CD4-positive, alpha-beta T cell treated with Interleukin-17A for 1 hour (primary cell): Measurements from ENCODE around the gene ZNF836.

Source experiments
- DNase-seq: peaks from one replicate; pipeline ENCODE4 v3.0.0-alpha.2; 2020

Gene ZNF836

DNA sequence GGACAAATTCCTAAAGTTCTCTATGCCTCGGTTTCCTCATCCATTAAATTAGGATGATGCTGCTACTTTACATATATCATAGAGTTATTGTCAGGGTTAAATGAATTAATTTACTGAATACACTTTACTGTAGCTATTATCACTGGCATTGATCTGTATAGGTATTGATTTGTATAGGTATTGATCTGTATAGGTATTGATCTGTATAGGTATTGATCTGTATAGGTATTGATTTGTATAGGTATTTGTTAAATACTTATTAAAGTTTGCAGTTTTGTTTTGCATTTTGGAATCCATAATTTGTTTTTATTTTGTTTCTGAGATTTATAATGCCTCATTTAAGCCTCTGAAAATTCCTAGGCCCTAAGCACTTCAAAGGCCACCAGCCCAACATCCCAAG is 16.0 kb upstream of the ZNF836 start:
- no peak for DNase-seq

DNA sequence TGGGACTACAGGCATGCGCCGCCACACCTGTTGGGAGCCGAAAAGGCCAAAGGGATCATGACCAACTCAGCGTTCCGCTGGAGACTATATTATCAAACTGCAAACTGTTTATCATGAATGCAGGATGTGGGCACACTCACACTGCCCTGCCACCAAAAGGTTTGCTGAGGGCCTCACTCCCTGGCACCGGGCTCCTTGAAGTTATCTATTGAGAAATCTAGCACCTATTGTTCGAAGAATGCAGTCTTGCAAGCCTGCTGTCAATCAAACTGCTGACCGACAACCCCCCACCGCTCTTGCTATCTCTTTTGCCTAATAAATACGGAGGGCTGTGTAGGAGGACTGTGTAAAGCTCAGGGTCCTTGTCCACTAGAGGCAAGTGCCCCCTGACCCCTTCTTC is 5.2 kb upstream of the ZNF836 start:
- DNase-seq, result peak; percentile 20

DNA sequence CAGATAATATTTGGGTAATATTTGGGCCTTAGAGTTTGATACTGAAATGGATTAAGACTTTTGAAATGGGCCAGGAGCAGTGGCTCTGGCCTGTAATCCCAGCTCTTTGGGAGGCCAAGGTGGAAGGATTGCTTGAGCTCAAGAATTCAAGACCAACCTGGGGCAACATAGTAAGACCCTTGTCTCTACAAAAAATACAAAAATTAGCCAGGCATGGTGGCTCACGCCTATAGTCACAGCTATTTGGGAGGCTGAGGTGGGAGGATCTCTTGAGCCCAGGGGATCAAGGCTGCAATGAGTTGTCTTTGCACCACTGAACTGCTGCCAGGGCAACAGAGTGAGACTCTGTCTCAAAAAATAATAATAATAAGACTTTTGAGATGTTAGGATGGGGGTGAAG is 926 bp upstream of the ZNF836 start:
- DNase-seq, result no peak

DNA sequence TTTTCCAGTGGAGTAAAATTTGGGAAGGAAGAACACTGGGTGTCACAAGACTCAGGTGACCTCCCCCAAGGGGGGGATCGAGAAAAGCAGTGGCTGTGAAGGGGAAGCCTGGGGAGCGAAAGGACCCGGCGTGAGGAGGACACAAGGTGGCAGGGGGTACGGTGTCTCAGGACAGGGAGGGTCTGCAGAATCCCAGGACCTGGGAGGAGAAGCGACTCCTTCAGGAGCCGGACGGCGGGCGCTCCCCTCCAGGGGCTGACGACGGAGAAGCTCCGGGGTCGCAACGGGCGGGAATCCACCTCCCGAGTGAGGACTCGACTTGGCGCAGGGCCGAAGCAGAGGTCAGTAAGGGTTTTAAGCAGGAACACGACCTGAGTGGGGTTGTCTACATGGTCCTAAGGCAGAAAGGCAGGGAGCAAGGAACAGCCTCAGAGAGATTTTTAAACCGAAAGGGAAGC is 529 bp downstream of the ZNF836 start:
- DNase-seq, result no peak

DNA sequence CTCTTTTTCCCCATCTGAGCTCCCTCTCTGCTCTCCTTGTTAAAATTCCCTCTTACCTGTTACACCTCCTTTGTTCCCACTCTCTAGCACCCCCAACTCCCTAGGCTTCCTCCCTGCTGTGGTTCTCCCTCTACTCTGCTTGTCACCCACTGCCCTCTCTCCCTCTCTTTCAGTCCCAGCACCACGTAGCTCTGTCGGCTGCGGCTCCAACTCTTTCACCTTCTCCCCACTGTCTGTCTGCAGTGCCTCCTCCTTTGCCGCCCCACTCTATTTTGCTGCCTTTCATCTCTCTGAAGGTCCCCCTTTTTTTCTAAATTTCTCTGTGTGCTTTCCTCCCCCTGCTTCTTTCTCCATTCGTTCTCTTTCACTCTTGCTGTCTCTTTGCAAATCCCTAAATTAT is 1.1 kb downstream of the ZNF836 start:
- no peak for DNase-seq

DNA sequence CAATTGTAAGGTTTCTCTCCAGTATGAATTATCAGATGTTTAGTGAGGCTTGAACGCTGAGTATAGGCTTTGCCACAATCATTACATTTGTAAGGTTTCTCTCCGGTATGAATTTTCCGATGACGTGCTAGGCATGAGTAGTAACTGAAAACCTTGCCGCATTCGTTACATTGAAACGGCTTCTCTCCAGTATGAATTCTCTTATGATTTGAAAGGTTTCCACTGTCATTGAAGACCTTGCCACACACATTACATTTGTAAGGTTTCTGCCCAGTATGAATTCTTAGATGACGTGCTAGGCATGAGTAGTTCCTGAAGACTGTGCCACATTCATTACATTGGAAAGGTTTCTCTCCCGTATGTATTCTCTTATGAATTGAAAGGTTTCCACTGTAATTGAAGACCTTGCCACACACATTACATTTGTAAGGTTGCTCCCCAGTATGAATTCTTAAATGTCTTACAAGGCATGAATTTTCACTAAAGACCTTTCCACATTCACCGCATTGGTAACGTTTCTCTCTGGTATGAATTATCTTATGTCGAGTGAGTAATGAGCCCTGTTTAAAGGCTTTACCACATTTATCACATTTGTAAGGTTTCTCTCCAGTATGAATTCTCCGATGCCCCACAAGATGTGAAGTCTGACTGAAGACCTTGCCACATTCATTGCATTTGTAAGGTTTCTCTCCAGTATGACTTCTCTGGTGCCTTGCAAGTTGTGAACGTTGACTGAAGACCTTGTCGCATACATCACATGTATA is 15.6 kb downstream of the ZNF836 start:
- no peak for DNase-seq

DNA sequence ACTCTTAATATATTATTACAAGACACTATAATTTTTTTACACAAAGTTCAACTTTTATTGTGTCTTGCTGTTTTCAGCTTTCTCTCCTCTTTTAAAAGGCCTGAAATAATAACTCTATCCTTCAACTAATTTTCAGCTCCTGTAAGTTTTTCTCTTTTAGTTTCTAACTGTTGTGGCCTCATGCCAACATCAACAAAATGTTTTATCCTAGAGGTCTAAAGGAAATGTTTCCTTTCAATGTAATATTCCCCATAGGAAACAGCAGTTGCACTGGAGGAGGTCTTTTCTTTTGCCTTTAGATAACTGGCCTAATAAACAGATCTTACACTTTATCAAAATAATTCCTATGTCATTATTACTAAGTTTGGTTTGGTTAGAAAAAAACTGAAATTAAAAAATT is 23.2 kb downstream of the ZNF836 start:
- DNase-seq, result no peak

DNA sequence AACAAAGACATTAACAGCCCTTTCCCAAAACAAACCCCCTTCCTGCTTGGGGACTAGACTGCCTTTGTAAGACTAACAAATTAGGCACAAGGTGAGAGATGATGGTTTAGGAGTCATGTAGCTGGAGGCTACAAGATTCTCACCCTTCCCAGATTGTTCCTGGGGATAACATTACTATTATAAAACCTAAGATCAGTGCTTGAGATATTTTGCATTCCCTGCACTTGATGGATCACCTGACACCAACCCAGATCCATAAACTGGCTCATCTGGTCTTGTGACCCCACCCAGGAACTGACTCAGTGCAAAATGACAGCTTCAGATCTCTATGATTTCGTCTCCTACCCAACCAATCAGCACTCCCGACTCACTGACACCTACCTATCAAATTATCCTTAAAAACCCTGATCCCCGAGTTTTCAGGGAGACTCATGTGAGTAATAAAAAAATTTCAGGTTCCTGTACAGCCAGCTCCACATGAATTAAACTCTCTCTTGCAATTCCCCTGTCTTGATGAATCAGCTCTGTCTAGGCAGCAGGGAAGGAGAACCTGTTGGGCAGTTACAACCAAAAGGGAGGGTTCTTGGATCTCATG is 29.3 kb downstream of the ZNF836 start:
- DNase-seq, result no peak

DNA sequence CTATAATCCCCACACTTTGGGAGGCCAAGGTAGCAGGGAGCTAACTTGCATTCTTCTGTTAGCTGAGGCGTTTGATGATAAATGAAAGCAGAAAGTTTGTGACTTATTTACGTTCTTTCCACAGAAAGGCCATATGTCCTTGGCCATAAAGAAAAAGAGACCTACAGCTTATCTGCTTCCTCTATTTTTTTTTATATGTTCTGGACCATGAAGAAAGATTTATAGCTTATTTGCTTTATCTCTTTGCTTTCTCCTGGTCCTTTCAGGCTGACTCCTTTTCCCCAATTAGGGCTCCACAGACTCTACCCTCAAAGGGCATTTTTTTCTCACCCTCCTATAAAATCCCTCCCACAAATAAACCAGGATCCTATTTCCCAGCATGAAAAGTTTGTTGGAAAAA is 30.2 kb downstream of the ZNF836 start:
- DNase-seq, result no peak

DNA sequence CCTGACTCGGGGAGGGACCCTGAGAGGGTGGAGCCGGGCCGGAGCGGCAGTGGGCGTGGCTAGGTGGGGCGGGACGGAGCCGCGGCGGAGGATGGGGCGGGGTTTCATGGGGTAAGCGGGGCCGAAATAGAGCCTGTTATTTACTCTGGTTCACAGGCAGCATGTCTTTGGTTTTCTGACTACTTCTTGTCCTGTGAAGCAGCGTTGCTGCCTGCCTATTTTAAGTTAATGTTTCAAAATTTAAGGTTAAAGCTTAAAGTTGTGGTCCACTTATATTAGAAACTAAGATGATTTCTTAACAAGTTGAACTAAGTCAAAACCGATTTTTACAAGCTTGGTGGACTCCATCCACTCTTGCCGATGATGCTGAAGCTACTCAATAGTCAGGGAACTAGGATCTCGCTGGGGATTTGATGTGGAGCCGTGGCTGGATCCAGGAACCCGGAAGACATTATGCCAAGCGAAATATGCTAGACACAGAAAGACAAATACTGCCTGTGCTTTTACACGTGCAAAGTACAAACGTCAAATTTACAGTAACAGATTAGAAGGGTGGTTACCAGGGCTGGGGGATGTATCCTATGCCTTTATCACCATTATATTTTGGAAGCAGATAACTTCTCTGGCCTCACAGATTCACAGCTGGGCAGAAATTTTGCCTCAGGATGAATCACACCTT is 31.2 kb downstream of the ZNF836 start:
- DNase-seq, result peak; percentile 97

DNA sequence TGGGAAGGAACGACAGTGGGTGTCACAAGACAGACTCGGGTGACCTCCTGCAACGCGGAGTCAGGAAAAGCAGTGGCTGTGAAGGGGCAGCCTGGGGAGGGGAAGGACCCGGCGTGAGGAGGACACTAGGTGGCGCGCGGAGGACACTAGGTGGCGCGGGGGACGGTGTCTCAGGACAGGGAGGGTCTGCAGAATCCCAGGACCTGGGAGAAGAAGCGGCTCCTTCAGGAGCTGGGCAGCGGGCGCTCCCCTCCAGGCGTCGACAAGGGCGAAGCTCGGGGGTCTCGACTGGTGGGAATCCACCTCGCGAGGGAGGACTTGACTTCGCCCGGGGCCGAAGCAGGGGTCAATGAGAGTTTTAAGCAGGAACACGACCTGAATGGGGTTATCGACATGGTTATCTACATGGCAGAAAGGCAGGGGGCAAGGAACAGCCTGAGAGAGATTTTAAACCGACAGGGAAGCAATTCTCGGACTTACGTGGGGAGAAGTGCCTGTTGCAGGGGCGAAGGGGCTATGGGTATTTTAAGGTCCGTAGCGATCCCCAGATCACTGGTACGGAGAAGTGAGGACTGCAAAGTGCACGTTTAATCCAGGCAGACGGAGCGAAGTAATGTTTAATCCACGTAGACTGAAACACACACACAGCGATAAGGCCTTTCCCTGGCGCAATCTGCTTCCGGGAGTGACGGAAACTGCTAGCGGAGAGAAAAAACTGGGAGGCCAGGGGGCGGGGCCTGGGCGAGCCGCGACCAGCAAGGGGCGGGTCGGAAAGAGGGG is 32.0 kb downstream of the ZNF836 start, which contains the start of gene ZNF616:
ZNF616 (minus strand) TSS at position 687 of the 780 bp plus-strand sequence. CDS start 9,426 bp downstream, outside the sequence.
- peak; percentile 79 for DNase-seq

DNA sequence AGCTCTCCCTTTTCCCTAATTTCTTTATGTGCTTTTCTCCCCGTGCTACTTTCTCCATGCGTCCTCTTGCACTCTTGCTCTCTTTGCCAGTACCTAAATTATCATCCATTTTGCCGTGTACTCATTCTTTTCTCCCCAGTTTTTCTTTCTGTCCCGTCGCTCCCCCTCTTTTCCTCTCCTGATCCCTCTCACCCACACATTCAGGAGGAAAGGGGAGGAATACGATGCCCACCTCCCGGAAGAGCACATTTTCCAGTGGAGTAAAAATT is 32.5 kb downstream of the ZNF836 start:
- no peak for DNase-seq

DNA sequence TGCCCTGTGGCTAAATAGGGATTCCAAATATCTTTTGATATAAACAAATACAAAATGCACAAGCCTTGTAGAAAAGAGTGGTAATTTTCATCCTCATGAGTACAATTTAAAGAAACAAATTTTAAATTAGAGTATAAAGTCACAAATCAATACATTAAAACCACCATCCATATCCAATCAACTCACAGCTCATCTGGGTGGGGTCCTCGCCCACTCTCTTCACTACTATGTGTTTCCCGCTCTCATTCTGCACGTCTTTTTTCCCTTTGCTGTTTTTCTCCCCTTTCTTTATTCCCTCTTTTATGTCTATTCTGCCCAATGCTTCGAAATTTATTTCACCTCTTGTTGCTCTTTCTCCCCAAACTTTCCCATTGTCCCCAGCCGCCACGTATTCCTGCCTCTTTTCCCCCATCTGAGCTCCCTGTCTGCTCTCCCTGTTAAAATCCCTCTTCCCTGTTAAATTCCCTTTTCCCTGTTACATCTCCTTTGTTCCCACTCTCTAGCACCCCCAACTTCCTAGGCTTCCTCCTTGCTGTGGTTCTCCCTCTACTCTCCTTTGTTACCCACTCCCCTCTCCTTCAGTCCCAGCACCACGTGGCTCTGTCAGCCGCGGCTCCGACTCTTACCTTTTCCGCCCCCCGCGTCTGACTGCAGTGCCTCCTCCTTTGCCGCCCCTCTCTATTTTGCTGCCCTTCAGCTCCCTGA is 33.0 kb downstream of the ZNF836 start:
- DNase-seq, result no peak

DNA sequence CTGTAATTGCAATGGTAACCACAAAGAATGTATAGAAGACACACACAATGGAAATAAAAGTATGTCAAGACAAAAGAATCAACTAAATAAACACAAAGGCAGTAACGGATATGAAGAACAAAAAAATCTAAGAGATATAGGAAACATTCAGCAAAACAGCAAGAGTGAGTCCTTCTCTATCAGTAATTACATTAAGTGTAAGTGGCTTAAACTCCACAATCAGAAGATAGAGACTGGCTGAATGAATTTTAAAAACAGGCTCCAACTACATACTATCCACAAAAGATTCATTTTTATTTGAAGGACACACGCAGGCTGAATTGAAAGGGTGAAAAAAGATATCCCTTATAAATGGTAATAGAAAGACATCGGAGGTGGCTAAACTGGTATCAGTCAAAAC is 51.1 kb downstream of the ZNF836 start:
- no peak for DNase-seq

DNA sequence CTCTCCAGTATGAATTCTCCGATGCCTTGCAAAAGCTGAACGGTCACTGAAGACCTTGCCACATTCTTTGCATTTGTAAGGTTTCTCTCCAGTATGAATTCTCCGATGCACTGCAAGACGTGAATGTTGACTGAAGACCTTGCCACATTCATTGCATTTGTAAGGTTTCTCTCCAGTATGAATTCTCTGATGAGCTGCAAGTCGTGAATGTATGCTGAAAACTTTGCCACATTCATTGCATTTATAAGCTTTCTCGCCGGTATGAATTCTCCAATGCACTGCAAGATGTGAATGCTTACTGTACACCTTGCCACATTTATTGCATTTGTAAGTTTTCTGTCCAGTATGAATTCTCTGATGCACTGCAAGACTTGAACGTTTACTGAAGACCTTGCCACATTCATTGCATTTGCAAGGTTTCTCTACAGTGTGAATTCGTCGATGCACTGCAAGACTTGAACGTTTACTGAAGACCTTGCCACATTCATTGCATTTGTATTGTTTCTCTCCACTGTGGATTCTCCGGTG is 55.8 kb downstream of the ZNF836 start:
- no peak for DNase-seq

DNA sequence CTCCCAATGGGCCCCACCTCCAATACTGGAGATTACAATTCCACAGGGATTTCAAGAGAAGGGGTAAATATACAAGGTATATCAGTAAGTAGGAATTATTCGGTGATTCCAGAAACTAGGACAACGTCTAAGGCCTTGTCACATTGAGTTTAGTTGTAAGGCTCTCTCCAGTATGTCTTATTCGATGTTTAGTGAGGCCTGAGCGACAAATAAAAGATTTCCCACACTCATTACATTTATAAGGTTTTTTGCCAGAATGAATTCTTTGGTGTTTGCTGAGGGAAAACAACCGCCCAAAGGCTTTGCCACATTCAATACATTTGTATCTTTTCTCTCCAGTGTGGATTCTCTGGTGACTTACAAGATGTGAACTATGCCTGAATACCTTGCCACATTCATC is 56.7 kb downstream of the ZNF836 start:
- DNase-seq, result no peak

DNA sequence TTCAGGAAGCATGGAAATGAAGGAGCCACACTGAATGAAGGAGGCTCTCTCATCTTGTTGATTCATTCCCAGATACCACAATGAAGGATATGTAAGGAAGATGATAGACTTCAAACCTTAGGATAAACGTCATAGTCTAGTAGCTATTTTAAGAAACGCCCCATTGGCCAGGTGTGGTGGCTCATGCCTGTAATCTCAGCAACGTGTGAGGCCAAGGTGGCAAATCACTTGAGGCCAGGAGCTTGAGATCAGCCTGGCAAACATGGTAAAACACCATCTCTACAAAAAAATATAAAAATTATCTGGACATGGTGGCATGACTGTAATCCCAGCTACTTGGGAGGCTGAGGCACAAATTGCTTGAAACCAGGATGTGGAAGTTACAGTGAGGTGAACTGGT is 58.8 kb downstream of the ZNF836 start:
- DNase-seq, result no peak

DNA sequence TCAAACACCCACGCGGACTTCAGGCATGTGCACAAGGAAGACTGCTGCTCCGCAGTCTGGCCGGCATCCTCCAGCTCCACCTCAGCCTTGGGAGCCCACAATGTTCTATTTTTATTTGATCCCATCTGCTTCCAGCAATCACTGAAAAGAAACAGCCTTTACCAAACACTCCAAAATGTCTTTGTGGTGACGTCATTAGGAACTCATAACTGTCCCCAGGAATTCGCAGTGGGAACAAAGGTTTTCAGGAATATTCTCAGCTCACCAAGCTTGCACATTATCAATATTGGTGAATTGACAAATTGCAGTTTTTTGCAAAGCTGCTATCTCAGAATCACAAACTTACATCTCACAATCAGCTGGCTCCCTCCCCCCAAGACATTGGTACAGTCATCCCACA is 60.6 kb downstream of the ZNF836 start:
- no peak for DNase-seq
